ENCODE measurements around the gene LNX2. TPM values are rescaled to one million over a fixed set of nuclear protein-coding genes. Genes with fewer than 3 reads are reported as not detected.

Gene LNX2
- total RNA-seq, 1 donor from 2014 or later: 15.1 TPM

DNA sequence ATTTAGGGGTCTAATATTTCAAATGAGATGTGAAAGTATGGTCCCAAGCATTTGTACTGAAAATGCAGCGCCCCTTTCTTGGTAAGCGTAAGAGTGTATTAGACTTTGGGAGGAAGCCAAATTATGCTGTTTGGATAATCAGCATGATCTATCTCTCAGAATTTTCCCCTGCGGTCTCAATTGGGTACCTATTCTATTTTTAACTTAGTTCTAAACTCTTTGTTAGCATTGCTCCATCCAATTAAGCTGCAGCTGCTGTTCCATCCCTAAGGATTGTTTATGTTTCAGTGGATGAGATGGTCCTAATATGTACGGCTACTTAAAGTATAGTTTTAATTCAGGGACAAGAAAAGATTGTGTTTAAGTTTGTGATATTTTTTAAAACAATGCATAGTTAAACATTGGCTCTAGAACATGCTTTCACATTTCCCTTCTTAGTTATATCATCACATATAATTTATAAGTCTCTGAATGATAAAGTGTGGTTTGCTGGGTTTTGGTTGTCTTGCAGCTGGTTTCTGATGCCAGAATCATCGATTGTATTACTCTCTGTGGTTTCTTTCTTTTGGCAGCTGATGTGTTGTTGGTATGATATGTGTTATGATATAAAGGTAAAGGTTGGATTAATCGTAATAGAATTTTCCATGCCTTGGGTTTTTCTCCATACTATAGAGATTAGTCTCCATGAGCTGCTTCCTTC is 16.4 kb upstream of the LNX2 start:
- no peaks in the 10 kb centered on the region for H3K27me3 Mint-ChIP-seq (ENCODE audit: insufficient read depth, low read depth)
- H3K27ac ChIP-seq: no peak overlapping the region
- H3K27ac Mint-ChIP-seq: no peak overlapping the region
- H3K4me1 ChIP-seq: peaks cover 23% of the 10 kb centered on the region
- no peak for DNase-seq (ENCODE audit: low spot score)
- H3K9me3 ChIP-seq (ENCODE audit: low read depth): no peaks in the 10 kb centered on the region
- H3K4me2 ChIP-seq: no peak overlapping the region
- H3K4me3 Mint-ChIP-seq: no peak overlapping the region
- H3K36me3 ChIP-seq: no peaks in the 10 kb centered on the region
- H3F3A ChIP-seq (ENCODE audit: low read depth): no peaks in the 10 kb centered on the region
- H3K79me2 ChIP-seq (ENCODE audit: low read depth): peaks cover 74% of the 10 kb centered on the region
- H3K9me3 Mint-ChIP-seq: no peaks in the 10 kb centered on the region
- H3K4me1 Mint-ChIP-seq: peaks cover 9% of the 10 kb centered on the region
- peaks cover 9% of the 10 kb centered on the region for H3K36me3 Mint-ChIP-seq
- no peak overlapping the region for H2AFZ ChIP-seq (replicated peaks)
- H3K27me3 ChIP-seq: no peaks in the 10 kb centered on the region
- peaks cover 78% of the 10 kb centered on the region for H4K20me1 ChIP-seq (ENCODE audit: low read depth)
- H3K4me3 ChIP-seq: no peak overlapping the region
- H3K9ac ChIP-seq: no peak overlapping the region
- no peak for TF ChIP-seq EZH2 (IDR thresholded peaks at IDR 0.05)
- TF ChIP-seq, protein P1, sequence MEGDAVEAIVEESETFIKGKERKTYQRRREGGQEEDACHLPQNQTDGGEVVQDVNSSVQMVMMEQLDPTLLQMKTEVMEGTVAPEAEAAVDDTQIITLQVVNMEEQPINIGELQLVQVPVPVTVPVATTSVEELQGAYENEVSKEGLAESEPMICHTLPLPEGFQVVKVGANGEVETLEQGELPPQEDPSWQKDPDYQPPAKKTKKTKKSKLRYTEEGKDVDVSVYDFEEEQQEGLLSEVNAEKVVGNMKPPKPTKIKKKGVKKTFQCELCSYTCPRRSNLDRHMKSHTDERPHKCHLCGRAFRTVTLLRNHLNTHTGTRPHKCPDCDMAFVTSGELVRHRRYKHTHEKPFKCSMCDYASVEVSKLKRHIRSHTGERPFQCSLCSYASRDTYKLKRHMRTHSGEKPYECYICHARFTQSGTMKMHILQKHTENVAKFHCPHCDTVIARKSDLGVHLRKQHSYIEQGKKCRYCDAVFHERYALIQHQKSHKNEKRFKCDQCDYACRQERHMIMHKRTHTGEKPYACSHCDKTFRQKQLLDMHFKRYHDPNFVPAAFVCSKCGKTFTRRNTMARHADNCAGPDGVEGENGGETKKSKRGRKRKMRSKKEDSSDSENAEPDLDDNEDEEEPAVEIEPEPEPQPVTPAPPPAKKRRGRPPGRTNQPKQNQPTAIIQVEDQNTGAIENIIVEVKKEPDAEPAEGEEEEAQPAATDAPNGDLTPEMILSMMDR (IDR thresholded peaks at IDR 0.05): no peak
- TF ChIP-seq EZH2phosphoT487 (IDR thresholded peaks at IDR 0.05): no peak

DNA sequence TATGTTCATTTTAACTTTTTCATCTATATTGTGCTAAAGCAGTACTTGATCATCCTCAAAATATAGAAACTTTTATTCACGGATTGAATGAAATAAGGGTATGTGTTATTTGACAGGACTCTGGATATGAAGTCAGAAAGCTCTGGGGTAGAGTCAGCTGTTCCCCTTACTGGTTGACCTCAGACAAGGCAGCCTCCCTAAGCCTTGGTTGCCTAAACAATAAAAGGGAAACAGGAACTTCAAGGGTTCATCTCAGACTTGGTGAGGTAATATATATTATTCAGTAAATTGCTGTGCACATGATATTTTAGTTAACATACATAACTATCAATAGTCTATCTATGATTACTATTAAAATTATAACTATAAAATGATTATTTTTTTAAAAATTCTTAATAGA is 14.9 kb upstream of the LNX2 start:
- Mint-ChIP-seq H3K4me1 (peaks cover 9% of the 10 kb centered on the region), H3K27me3 (ENCODE audit: insufficient read depth, low read depth) (no peaks in the 10 kb centered on the region), H3K4me3 (no peak overlapping the region), H3K36me3 (peaks cover 14% of the 10 kb centered on the region), H3K27ac (no peak overlapping the region), H3K9me3 (no peaks in the 10 kb centered on the region)
- Histone ChIP-seq H3K4me3 (no peak overlapping the region), H3K27me3 (no peaks in the 10 kb centered on the region), H3K79me2 (ENCODE audit: low read depth) (peaks cover 72% of the 10 kb centered on the region), H3F3A (ENCODE audit: low read depth) (no peaks in the 10 kb centered on the region), H3K4me1 (peaks cover 23% of the 10 kb centered on the region), H2AFZ (replicated peaks) (no peak overlapping the region), H3K36me3 (no peaks in the 10 kb centered on the region), H3K9ac (no peak overlapping the region), H4K20me1 (ENCODE audit: low read depth) (peaks cover 81% of the 10 kb centered on the region), H3K4me2 (no peak overlapping the region), H3K9me3 (ENCODE audit: low read depth) (no peaks in the 10 kb centered on the region), H3K27ac (no peak overlapping the region)
- no peak for TF ChIP-seq EZH2phosphoT487 (IDR thresholded peaks at IDR 0.05)
- TF ChIP-seq, protein P1 (IDR thresholded peaks at IDR 0.05): no peak
- no peak for TF ChIP-seq EZH2 (IDR thresholded peaks at IDR 0.05)
- no peak for DNase-seq (ENCODE audit: low spot score)

DNA sequence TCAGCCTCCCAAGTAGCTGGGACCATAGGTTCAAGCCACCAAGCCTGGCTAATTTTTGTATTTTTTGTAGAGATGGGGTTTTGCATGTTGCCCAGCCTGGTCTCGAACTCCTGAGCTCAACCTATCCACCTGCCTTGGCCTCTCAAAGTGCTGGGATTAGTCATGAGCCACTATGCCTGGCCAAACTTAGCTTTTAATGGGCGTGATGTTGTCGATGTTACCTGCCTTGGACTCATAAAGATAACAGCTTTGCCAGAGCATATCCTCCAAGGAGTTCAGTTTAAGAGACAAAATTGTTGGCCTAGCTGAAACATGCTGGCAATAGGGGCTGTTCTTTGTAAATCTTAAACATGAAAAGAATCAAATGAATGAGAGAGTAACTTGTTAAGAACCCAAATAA is 14.5 kb upstream of the LNX2 start:
- H3K27me3 Mint-ChIP-seq (ENCODE audit: insufficient read depth, low read depth): no peaks in the 10 kb centered on the region
- peaks cover 71% of the 10 kb centered on the region for H3K79me2 ChIP-seq (ENCODE audit: low read depth)

More for the DNA sequence above, 14.5 kb upstream of the LNX2 start:
- no peak overlapping the region for H3K27ac Mint-ChIP-seq
- no peak overlapping the region for H3K4me3 Mint-ChIP-seq
- Histone ChIP-seq H3F3A (ENCODE audit: low read depth) (no peaks in the 10 kb centered on the region), H3K4me2 (no peak overlapping the region), H3K9me3 (ENCODE audit: low read depth) (no peaks in the 10 kb centered on the region), H3K9ac (no peak overlapping the region), H3K27ac (no peak overlapping the region), H2AFZ (replicated peaks) (no peak overlapping the region), H3K4me3 (no peak overlapping the region), H4K20me1 (ENCODE audit: low read depth) (peaks cover 82% of the 10 kb centered on the region), H3K36me3 (no peaks in the 10 kb centered on the region), H3K4me1 (peaks cover 23% of the 10 kb centered on the region), H3K27me3 (no peaks in the 10 kb centered on the region)
- H3K36me3 Mint-ChIP-seq: peaks cover 14% of the 10 kb centered on the region
- TF ChIP-seq, protein P1 (IDR thresholded peaks at IDR 0.05): no peak
- TF ChIP-seq EZH2phosphoT487 (IDR thresholded peaks at IDR 0.05) (no peak), EZH2 (IDR thresholded peaks at IDR 0.05) (no peak)
- no peak for DNase-seq (ENCODE audit: low spot score)
- H3K9me3 Mint-ChIP-seq: no peaks in the 10 kb centered on the region
- H3K4me1 Mint-ChIP-seq: peaks cover 9% of the 10 kb centered on the region

Measured in neural progenitor cell (in vitro differentiated cells).